Activated CD8-positive, alpha-beta memory T cell treated with anti-CD3 and anti-CD28 coated beads, Interleukin-2, amount 10 ng/mL, durations not matched to agents 7 days and 5 days (primary cell): ENCODE data around the gene KLHL35. TPM values are rescaled to one million over a fixed set of nuclear protein-coding genes. Genes with fewer than 3 reads are reported as not detected.

ENCODE experiments used
- ATAC-seq: fragments of 150-1000 bp; cut with Tn5 transposase; one replicate; pipeline ENCODE4 v1.10.0; 2021; ENCODE audit warnings: moderate library complexity
- CTCF ChIA-PET: fragments of 350-600 bp; sonication (Branson Sonifier 250); formaldehyde crosslinking; loops from one replicate; lab custom pipeline; 2021; ENCODE audit warnings: antibody characterized with exemption; lab: Charles Lee
- DNase-seq: peaks from one replicate; pipeline ENCODE4 v3.0.0-alpha.2; 2020
- H3K27ac Mint-ChIP-seq: one replicate; pipeline ENCODE4 v1.8.0; 2021; ENCODE audit warnings: mild to moderate bottlenecking, mixed read lengths
- H3K27me3 Mint-ChIP-seq: one replicate; pipeline ENCODE4 v1.8.0; 2021; ENCODE audit warnings: mixed read lengths
- H3K36me3 Mint-ChIP-seq: one replicate; pipeline ENCODE4 v1.8.0; 2021; ENCODE audit warnings: mild to moderate bottlenecking, mixed read lengths
- H3K4me1 Mint-ChIP-seq: one replicate; pipeline ENCODE4 v1.8.0; 2021; ENCODE audit warnings: mixed read lengths
- H3K4me3 Mint-ChIP-seq: one replicate; pipeline ENCODE4 v1.8.0; 2021; ENCODE audit warnings: mild to moderate bottlenecking, moderate library complexity, mixed read lengths
- H3K9me3 Mint-ChIP-seq: one replicate; pipeline ENCODE4 v1.8.0; 2022; ENCODE audit warnings: low read depth, mixed read lengths
- total RNA-seq, 2 experiments: library from RNA; stranded (reverse); gene quantifications; one replicate each; pipeline ENCODE4 v1.2.3, GENCODE V29; 2021

KLHL35 gene, protein sequence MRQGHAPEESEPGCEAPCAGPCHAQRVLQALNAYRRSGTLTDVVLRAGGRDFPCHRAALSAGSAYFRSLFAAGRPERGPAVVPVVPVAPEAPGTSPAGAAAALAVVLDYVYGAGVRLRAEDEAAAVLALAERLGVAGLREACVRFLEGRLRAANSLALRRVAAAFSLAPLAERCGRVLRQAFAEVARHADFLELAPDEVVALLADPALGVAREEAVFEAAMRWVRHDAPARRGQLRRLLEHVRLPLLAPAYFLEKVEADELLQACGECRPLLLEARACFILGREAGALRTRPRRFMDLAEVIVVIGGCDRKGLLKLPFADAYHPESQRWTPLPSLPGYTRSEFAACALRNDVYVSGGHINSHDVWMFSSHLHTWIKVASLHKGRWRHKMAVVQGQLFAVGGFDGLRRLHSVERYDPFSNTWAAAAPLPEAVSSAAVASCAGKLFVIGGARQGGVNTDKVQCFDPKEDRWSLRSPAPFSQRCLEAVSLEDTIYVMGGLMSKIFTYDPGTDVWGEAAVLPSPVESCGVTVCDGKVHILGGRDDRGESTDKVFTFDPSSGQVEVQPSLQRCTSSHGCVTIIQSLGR
- total RNA-seq, result under 1 TPM in 1 of 2 experiments, not detected in 1; 0.47 TPM

- peaks cover 51% of the 10 kb centered on the region for H3K27me3 Mint-ChIP-seq
- no peak within 1 kb of the TSS for H3K27ac Mint-ChIP-seq
- CTCF ChIA-PET, result interaction anchor here (1.2 to 5.5 kb wide), 5 partner anchors 12 to 92 kb away, joined by 3 to 23 read pairs (median 15); partner anchors contain the start of gene GDPD5
- DNase-seq, result no peak
- H3K4me3 Mint-ChIP-seq, result no peak within 1 kb of the TSS
- H3K4me1 Mint-ChIP-seq, result peaks cover 19% of the 10 kb centered on the region
- H3K36me3 Mint-ChIP-seq, result peaks cover 7% of the 10 kb centered on the region
- no peaks in the 10 kb centered on the region for H3K9me3 Mint-ChIP-seq
- no peak for ATAC-seq
Observed at GRCh38 chr11:75432911-75433321, at the start of gene KLHL35. Gene KLHL35 (minus strand): TSS chr11:75433203. CDS start chr11:75430629, 2,574 bp downstream.

DNA sequence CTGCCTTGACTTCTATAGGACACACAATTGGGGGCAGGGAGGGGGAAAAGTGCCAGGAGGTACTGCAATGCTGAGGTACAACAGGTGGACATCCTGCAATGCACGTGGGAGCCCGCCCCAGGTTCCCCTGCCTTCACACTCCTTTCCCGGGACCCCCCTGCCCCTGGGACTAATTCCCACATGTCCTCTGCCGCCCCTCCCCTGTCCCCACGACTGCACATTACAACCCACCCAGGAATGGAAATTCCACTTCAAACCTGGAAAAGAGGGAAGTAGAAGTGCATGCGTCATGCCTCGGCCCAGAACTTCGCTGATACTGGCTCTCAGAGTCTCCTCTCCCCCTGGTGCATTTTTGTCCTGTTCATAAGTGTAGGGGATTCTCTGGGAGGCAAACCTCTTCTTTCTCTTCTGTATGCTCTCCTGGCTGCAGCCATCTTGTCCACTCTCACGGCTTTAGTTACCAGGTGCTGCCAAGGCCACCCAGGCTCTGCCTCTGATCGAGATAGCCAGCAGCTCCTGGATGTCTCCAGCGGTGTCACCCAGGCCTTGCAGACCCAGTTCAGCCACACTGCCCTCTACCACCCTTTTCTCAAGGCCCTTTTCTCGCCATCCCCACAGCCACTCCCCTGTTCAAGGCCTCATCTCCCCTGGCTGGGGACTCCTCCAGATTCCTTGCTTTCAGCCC lies 49.1 kb upstream of the KLHL35 start:
- DNase-seq (no peak), ATAC-seq (no peak)
- Mint-ChIP-seq H3K27me3 (no peaks in the 10 kb centered on the region), H3K4me3 (no peak overlapping the region), H3K36me3 (no peaks in the 10 kb centered on the region), H3K4me1 (peaks cover 10% of the 10 kb centered on the region), H3K27ac (peak overlapping the region; percentile 39), H3K9me3 (no peaks in the 10 kb centered on the region)
- CTCF ChIA-PET, result no interaction called here

DNA sequence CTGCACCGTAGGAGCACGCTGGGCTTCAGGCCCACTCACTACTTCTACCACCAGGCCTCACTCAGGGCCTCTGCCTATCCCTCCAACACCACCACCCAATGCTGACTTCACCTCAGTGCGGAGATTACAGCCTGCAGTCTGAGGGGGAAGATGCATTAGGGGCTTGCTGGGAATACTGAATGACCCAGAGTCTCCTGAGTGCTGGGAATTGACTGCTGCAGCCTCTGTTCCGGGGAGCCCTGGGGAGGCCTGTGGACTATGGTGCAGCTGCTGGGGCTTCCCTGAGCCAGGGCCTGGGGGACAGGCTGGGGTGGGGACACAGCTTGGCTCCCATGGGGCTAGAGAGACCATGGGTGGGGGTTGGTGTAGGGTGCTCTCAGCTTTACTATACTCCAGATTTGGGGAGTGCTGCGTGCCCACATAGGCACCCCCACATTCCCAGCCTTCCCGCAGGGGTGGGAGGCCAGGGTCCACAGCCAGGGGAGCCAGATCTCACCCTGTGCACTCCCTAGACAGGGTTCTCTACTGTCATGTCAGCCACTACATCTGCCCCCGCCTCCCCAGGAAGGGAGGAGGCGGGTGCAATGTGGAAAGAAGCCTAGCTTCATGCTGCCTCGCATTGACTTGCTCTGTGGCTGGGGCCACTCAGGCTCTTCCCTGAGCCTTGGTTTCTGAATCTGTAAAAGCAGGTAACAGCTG lies 48.4 kb upstream of the KLHL35 start:
- Mint-ChIP-seq H3K4me1 (peaks cover 12% of the 10 kb centered on the region), H3K4me3 (no peak overlapping the region), H3K27ac (no peak overlapping the region), H3K9me3 (no peaks in the 10 kb centered on the region), H3K27me3 (no peaks in the 10 kb centered on the region), H3K36me3 (no peaks in the 10 kb centered on the region)
- CTCF ChIA-PET, result no interaction called here
- ATAC-seq (no peak), DNase-seq (no peak)

DNA sequence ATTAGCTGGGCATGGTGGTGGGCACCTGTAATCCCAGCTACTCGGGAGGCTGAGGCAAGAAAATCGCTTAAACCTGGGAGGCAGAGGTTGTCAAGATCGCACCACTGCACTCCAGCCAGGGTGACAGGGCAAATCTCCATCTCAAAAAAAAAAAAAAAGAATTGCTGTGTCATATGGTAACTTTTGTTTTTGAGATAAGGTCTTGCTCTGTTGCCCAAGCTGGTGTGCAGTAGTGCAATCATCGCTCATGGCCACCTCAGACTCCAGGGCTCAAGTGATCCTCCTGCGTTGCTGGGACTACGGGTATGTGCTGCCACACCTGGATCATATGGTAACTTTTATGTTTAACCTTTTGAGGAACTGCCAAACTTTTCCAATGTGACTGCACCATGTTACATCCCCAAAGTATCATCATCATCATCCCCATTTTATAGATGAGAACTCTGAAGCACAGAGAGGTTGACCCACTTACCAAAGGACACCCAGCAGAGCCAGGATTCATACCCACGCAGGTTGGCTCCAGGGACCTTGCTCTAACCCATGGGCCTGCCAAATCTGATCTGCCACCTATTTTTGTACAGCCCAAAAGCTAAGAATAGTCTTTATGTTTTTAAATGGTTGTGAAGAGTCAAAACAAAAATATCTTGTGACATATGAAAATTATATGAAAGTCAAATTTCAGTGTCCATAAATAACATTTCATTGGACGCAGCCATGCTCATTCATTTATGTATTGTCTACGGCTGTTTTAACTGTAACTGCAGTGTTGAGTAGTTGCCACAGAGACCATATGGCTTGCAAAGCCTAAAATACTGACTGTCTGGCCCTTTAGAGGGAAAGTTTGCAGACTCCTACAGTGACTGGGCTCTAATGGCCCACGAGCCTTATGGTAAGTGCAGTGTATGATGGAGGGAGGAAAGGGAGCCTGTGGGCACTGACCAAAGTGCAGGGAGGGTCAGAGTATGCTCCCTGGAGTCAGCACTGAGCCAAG lies 47.5 kb upstream of the KLHL35 start:
- Mint-ChIP-seq H3K36me3 (no peaks in the 10 kb centered on the region), H3K9me3 (no peaks in the 10 kb centered on the region), H3K27ac (no peak overlapping the region), H3K27me3 (no peaks in the 10 kb centered on the region), H3K4me1 (peaks cover 20% of the 10 kb centered on the region), H3K4me3 (no peak overlapping the region)
- ATAC-seq, result no peak
- DNase-seq, result no peak
- CTCF ChIA-PET, result interaction anchor here (1.0 kb wide), 1 partner anchor 9 kb away, joined by 4 read pairs; no protein-coding TSS in a partner anchor

DNA sequence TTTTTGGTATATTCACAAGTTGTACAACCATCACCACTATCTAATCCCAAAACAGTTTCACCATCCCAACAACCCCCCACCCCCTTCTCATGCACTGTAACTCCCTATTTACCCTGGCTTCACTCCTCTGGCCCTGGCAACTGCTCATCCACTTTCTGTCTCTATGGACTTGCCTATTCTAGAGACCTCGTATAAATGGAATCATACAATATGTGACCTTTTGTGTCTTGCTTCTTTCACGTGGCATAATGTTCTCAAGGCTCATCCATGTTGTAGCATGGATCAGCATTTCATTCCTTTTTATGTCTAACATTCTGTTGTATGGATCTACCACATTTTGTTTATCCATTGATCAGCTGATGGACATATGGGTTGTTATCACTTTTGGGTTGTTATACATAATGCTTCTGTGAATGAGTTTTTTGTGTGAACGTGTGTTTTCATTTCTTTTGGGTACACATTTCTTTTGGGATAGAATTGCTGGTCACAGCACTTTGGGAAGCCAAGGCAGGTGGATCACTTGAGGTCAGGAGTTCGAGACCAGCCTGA lies 46.7 kb upstream of the KLHL35 start:
- DNase-seq (no peak), ATAC-seq (no peak)
- H3K4me3 Mint-ChIP-seq, result no peak overlapping the region
- CTCF ChIA-PET, result interaction anchor here (1.0 kb wide), 1 partner anchor 9 kb away, joined by 4 read pairs; no protein-coding TSS in a partner anchor
- H3K27me3 Mint-ChIP-seq, result no peaks in the 10 kb centered on the region
- H3K9me3 Mint-ChIP-seq, result no peaks in the 10 kb centered on the region
- H3K4me1 Mint-ChIP-seq, result peaks cover 29% of the 10 kb centered on the region
- no peak overlapping the region for H3K27ac Mint-ChIP-seq
- no peaks in the 10 kb centered on the region for H3K36me3 Mint-ChIP-seq

DNA sequence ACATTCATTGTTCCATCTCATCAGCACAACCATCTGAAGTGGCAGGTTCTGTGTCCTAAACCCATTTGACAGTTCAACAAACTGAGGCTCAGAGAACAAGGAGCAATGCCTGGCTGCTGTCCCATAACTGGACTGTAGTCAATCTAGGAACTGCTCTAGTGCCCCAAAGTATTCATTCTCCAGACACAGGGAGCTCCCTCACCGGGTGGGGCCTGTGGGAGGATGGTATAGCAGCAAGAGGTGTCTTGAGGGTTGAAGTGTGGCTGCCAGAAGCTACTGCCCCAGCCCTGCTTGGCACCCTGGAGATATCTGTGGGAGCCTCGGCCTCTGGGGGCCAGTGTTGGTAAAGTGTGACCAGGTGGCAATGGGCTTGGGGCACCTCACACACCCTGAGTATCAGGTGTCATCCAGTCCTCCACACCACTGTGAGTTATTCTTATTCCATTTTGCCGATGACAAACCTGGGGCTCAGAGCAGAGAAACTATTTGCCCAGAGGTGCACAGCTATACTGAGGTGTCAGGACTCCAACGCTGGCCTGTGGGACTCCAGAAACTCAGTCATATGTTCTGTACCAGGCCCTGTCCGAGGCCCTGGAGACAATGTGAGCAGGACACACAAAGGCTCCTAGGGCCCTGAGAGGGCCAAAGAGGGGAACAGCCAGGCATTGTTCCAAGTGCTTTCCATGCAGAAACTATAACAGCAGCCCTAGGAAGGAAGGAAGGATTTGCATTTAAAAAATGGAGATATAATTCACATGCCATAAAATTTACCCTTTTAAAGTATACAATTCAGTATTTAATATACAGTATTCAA lies 46.0 kb upstream of the KLHL35 start:
- no peak overlapping the region for H3K27ac Mint-ChIP-seq
- DNase-seq (no peak), ATAC-seq (no peak)
- no peaks in the 10 kb centered on the region for H3K36me3 Mint-ChIP-seq
- CTCF ChIA-PET, result interaction anchor here (1.4 kb wide), 1 partner anchor 54 kb away, joined by 4 read pairs; no protein-coding TSS in a partner anchor
- no peak overlapping the region for H3K4me3 Mint-ChIP-seq
- no peaks in the 10 kb centered on the region for H3K9me3 Mint-ChIP-seq
- H3K27me3 Mint-ChIP-seq, result no peaks in the 10 kb centered on the region
- H3K4me1 Mint-ChIP-seq, result peaks cover 35% of the 10 kb centered on the region

DNA sequence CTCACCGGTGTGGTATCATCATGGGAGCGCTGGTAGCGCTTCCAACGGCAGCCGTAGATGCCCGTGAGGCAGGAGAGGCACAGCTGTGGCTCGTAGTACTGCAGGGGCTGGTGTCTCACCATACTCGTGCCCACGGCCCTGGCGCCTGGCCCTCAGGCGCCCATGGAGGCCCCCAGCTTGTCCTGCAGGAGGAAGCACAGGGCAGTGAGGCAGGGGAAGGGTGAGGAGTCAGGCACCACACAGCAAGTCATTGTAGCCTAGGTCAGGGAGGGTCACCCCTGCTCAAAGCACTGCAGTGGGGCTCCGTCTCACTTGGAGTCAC lies 44.6 kb upstream of the KLHL35 start:
- Mint-ChIP-seq H3K9me3 (no peaks in the 10 kb centered on the region), H3K4me1 (peaks cover 35% of the 10 kb centered on the region), H3K27ac (no peak overlapping the region), H3K36me3 (no peaks in the 10 kb centered on the region), H3K27me3 (no peaks in the 10 kb centered on the region), H3K4me3 (no peak overlapping the region)
- CTCF ChIA-PET, result interaction anchor here (1.2 kb wide), 2 partner anchors 22 to 40 kb away, joined by 3 read pairs; no protein-coding TSS in a partner anchor
- no peak for ATAC-seq
- DNase-seq, result no peak

DNA sequence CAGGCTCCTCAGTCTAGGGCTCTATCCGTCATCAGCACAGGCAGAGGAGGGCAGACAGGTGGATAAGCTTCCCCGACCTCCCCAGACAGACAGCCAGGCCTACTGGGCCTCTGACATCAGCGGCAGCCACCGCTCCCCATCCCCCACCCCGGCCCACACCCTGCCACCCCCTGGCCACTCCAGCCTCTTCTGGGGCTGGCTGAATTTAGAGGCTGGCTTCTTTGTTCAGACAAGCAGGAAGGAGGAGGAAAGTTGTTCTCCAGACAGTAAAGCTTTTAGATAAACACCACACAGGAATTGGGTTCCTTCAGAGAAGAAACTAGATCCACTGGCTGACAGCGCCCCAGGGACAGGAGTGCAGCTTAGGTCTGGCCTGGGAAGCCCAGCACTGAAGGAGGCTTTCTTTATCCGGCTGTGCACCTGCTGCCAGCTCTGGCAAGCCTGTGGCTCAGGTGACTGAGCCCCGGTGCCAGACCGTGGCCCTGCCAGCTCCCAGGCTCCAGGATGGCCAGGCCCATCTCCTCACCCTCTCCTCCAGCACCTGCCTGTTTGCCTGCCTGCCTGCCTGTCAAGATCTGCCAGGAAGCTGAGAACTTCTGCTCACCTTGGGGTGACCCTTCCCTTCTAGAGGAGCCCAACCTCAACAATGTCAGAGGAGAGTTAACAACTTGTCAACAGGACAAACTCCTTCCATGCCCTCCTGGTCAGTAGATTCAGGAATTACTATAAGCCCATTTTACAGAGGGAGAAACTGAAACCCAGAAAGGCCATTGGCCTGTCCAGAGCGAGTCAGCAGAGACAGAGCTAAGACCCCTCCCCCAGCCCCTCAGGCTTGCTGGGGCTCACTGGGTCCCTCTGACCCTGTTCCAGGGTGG lies 44.0 kb upstream of the KLHL35 start:
- Mint-ChIP-seq H3K36me3 (no peaks in the 10 kb centered on the region), H3K4me3 (no peak overlapping the region)
- no peak for ATAC-seq

GRCh38 chr11:75475767-75476650 lies 43.0 kb upstream of the KLHL35 start:
- Mint-ChIP-seq H3K27ac (peak overlapping the region; percentile 97), H3K36me3 (no peaks in the 10 kb centered on the region), H3K9me3 (no peaks in the 10 kb centered on the region), H3K27me3 (no peaks in the 10 kb centered on the region), H3K4me1 (peaks cover 35% of the 10 kb centered on the region), H3K4me3 (peak overlapping the region; percentile 69)
- ATAC-seq (peak; percentile 95), DNase-seq (peak; percentile 88)
- CTCF ChIA-PET, result interaction anchor here (0.8 to 2.2 kb wide), 12 partner anchors 12 to 124 kb away, joined by 3 to 17 read pairs (median 4); partner anchors contain the start of gene GDPD5

More for the DNA sequence above, 44.0 kb upstream of the KLHL35 start:
- Mint-ChIP-seq H3K27ac (peak overlapping the region; percentile 65), H3K9me3 (no peaks in the 10 kb centered on the region), H3K27me3 (no peaks in the 10 kb centered on the region), H3K4me1 (peaks cover 35% of the 10 kb centered on the region)
- DNase-seq, result no peak
- CTCF ChIA-PET, result interaction anchor here (1.2 to 2.2 kb wide), 7 partner anchors 15 to 56 kb away, joined by 3 to 17 read pairs (median 6); partner anchors contain the start of gene GDPD5
